ENCODE measurements around the gene SLC39A1. TPM values are rescaled to one million over a fixed set of nuclear protein-coding genes. Genes with fewer than 3 reads are reported as not detected.
"Not testable (repeated sequence)": the region's sequence is repeated elsewhere in the genome, so short reads cannot be mapped to it uniquely, and the experiment has no call there.

The SLC39A1 gene
- polyA plus RNA-seq, 4 donors: 80.8 to 96.4 (median 89.8) TPM

- DNase-seq (ENCODE audit: low read depth in 4 of 4, low spot score in 3 of 4): no peak
Observed at GRCh38 chr1:153933430-153933829, 29.9 kb downstream of the SLC39A1 start.

GRCh38 chr1:153932156-153933131 is 30.9 kb downstream of the SLC39A1 start:
- no peak for DNase-seq (ENCODE audit: low read depth in 4 of 4, low spot score in 3 of 4)

GRCh38 chr1:153929981-153930948 is 33.1 kb downstream of the SLC39A1 start:
- DNase-seq (ENCODE audit: low read depth in 4 of 4, low spot score in 3 of 4): no peak

GRCh38 chr1:153929426-153929825 is 33.9 kb downstream of the SLC39A1 start:
- DNase-seq (ENCODE audit: low read depth in 4 of 4, low spot score in 3 of 4): no peak

- DNase-seq (ENCODE audit: low read depth in 4 of 4, low spot score in 3 of 4): no peak
Observed at GRCh38 chr1:153928791-153929341, 34.5 kb downstream of the SLC39A1 start.

- no peak for DNase-seq (ENCODE audit: low read depth in 4 of 4, low spot score in 3 of 4)
Observed at GRCh38 chr1:153928245-153928644, 35.1 kb downstream of the SLC39A1 start.

- DNase-seq (ENCODE audit: low read depth in 4 of 4, low spot score in 3 of 4): no peak
Observed at GRCh38 chr1:153926405-153926804, 36.9 kb downstream of the SLC39A1 start.

GRCh38 chr1:153922972-153923925 is 40.1 kb downstream of the SLC39A1 start, which contains the start of gene GATAD2B:
Gene GATAD2B (minus strand): TSS chr1:153922972. CDS start chr1:153828347, 94,625 bp downstream.
- peak; percentile 97 to 100 (median 100) for DNase-seq (ENCODE audit: low read depth in 4 of 4, low spot score in 3 of 4)

GRCh38 chr1:153922076-153922971 is 41.0 kb downstream of the SLC39A1 start:
- peak in 1 of 4 donors; percentile 39 for DNase-seq (ENCODE audit: low read depth in 4 of 4, low spot score in 3 of 4)

GRCh38 chr1:153921803-153922075 is 41.6 kb downstream of the SLC39A1 start:
- DNase-seq (ENCODE audit: low read depth in 4 of 4, low spot score in 3 of 4): peak in 1 of 4 donors; percentile 8

- DNase-seq (ENCODE audit: low read depth in 4 of 4, low spot score in 3 of 4): no peak
Observed at GRCh38 chr1:153921080-153921802, 42.1 kb downstream of the SLC39A1 start.

GRCh38 chr1:153919876-153920852 is 43.2 kb downstream of the SLC39A1 start:
- DNase-seq (ENCODE audit: low read depth in 4 of 4, low spot score in 3 of 4): no peak

- no peak for DNase-seq (ENCODE audit: low read depth in 4 of 4, low spot score in 3 of 4)
Observed at GRCh38 chr1:153916297-153916696, 47.0 kb downstream of the SLC39A1 start.

GRCh38 chr1:153912349-153912748 is 51.0 kb downstream of the SLC39A1 start:
- DNase-seq (ENCODE audit: low read depth in 4 of 4, low spot score in 3 of 4): no peak

GRCh38 chr1:153910560-153910959 is 52.8 kb downstream of the SLC39A1 start:
- DNase-seq (ENCODE audit: low read depth in 4 of 4, low spot score in 3 of 4): not testable (repeated sequence)

All from right renal pelvis (tissue), 4 donors.